Fibroblast of lung (primary cell): ENCODE data around the gene HIP1.

Experiments
- EZH2 ChIP-seq: IDR thresholded peaks from 2 replicates; pipeline ENCODE4 v1.5.1; 2012; ENCODE audit warnings: low read length, control low read depth, mild to moderate bottlenecking; ENCODE audit errors: missing control alignments
- TF ChIP-seq, protein P1 (sequence below), 2 donors: IDR thresholded peaks in 1 of 2; conservative IDR thresholded peaks in 1 of 2; 1 replicate in 1 of 2; 2 replicates in 1 of 2; pipeline ENCODE4 v1.5.1; 2011 to 2012; ENCODE audit warnings: low read length in 2 of 2, control low read depth in 1 of 2, inconsistent platforms in 1 of 2, low read depth in 1 of 2, mild to moderate bottlenecking in 1 of 2

DNA sequence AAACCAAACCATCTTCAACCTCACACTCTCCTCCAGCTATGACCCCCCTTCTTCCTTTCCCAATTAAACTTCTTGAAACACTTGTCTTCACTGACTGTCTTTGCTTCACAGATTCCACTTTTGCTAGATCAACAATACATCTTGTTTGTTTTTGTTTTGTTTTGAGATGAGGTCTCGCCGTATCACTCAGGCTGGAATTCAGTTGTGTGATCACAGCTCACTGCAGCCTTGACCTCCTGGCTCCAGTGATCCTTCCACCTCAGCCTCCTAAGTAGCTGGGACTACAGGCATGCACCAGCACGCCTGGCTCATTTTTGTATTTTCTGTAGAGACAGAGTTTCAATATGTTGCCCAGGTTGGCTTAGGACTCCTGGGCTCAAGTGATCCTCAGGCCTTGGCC, 59.7 kb downstream of the HIP1 start:
- TF ChIP-seq, protein P1, sequence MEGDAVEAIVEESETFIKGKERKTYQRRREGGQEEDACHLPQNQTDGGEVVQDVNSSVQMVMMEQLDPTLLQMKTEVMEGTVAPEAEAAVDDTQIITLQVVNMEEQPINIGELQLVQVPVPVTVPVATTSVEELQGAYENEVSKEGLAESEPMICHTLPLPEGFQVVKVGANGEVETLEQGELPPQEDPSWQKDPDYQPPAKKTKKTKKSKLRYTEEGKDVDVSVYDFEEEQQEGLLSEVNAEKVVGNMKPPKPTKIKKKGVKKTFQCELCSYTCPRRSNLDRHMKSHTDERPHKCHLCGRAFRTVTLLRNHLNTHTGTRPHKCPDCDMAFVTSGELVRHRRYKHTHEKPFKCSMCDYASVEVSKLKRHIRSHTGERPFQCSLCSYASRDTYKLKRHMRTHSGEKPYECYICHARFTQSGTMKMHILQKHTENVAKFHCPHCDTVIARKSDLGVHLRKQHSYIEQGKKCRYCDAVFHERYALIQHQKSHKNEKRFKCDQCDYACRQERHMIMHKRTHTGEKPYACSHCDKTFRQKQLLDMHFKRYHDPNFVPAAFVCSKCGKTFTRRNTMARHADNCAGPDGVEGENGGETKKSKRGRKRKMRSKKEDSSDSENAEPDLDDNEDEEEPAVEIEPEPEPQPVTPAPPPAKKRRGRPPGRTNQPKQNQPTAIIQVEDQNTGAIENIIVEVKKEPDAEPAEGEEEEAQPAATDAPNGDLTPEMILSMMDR (conservative IDR thresholded peaks at IDR 0.05 in 1 of 2, IDR thresholded peaks at IDR 0.05 in 1 of 2; ENCODE audit: low read depth in 1 of 2, low read length in 2 of 2), result no peak
- TF ChIP-seq EZH2, result no peak
